ENCODE data around the gene ZNF500.

- TF ChIP-seq CTCF (IDR thresholded peaks at IDR 0.05; ENCODE audit: low read length) (no peak), EZH2phosphoT487 (IDR thresholded peaks at IDR 0.05; ENCODE audit: low read length) (no peak), EZH2 (optimal IDR thresholded peaks at IDR 0.05; ENCODE audit: low read depth, low read length) (no peak)
Measured at GRCh38 chr16:4726616-4727015, 40.3 kb downstream of the ZNF500 start.

Data from MM.1S (cell line).